HepG2 (cell line): ENCODE results near the gene GH2. TPM values are rescaled to one million over a fixed set of nuclear protein-coding genes. Genes with fewer than 3 reads are reported as not detected.

Experiments used
- ATAC-seq: fragments of 200-7000 bp; cut with Tn5 transposase; 3 replicates; pipeline ENCODE4 v1.9.1; 2020; ENCODE audit warnings: mild to moderate bottlenecking, moderate library complexity
- BruUV-seq: library from RNA; stranded (reverse); fragments of 400-500 nt; replicated peaks from 2 replicates; lab custom pipeline; 2021; lab: Mats Ljungman, UMichigan
- CTCF ChIA-PET: fragments of 300-600 bp; formaldehyde crosslinking; extraction: SDS; loops from one replicate; lab custom pipeline; 2021; ENCODE audit warnings: low total read pairs, inconsistent platforms, low intra/inter-chr PET ratio; lab: Yijun Ruan, JAX
- POLR2A ChIA-PET: fragments of 350-600 bp; sonication (Branson Sonifier 250); formaldehyde crosslinking; loops from one replicate; lab custom pipeline; 2020; ENCODE audit warnings: antibody characterized with exemption, inconsistent platforms; lab: Yijun Ruan, JAX
- DNase-seq: peaks from one replicate; pipeline ENCODE4 v3.0.0-alpha.2; 2015; ENCODE audit warnings: low spot score
- FAIRE-seq: peaks from 3 replicates; lab custom pipeline; 2011; peaks lifted over from hg19 to GRCh38; lab: Jason Lieb, UNC
- H2AFZ ChIP-seq: one replicate; pipeline ENCODE4 v1.6.1; 2011; ENCODE audit warnings: low read length, inconsistent platforms
- H3K27ac ChIP-seq: fragments of 300-600 bp; 3 replicates; pipeline ENCODE4 v1.8.0; 2011; ENCODE audit warnings: mixed run types, mild to moderate bottlenecking, mixed read lengths, low read length, inconsistent platforms; ENCODE audit not compliant: insufficient read depth; ENCODE audit errors: extremely low read length
- H3K27me3 ChIP-seq, 2 experiments: fragments of 200-600 bp in 1 of 2; 2 replicates in 1 of 2; 3 replicates in 1 of 2; pipeline versions ENCODE4 v1.6.0 to v1.8.0; 2011; ENCODE audit warnings: low read length in 2 of 2, mild to moderate bottlenecking in 2 of 2, moderate library complexity in 2 of 2, inconsistent platforms in 1 of 2; ENCODE audit not compliant: insufficient read depth in 2 of 2, control insufficient read depth in 1 of 2
- H3K36me3 ChIP-seq, 2 experiments: fragments of 200-600 bp in 1 of 2; replicated peaks in 1 of 2; 2 replicates in 1 of 2; 3 replicates in 1 of 2; pipeline versions ENCODE4 v1.5.1 to v1.8.0; 2011; ENCODE audit warnings: low read length in 2 of 2, inconsistent platforms in 1 of 2; ENCODE audit not compliant: insufficient read depth in 2 of 2, control insufficient read depth in 1 of 2
- H3K4me1 ChIP-seq: 2 replicates; pipeline ENCODE4 v1.5.1; 2012; ENCODE audit warnings: low read length, inconsistent platforms; ENCODE audit not compliant: insufficient read depth
- H3K4me2 ChIP-seq: 2 replicates; pipeline ENCODE4 v1.6.0; 2011; ENCODE audit warnings: low read depth, low read length, inconsistent platforms
- H3K4me3 ChIP-seq, 3 experiments: fragments of 200-600 bp in 1 of 3; sonication (generic), shearing (Covaris generic) in 1 of 3; replicated peaks in 1 of 3; 2 replicates each; pipeline ENCODE4 v1.5.1; 2011 to 2016; ENCODE audit warnings: low read length in 3 of 3, inconsistent platforms in 2 of 3, low read depth in 2 of 3, mild to moderate bottlenecking in 2 of 3, control low read depth in 1 of 3, mixed read lengths in 1 of 3; ENCODE audit not compliant: insufficient read depth in 1 of 3
- H3K79me2 ChIP-seq: one replicate; pipeline ENCODE4 v1.6.1; 2011; ENCODE audit warnings: low read length, inconsistent platforms; ENCODE audit not compliant: insufficient read depth
- H3K9ac ChIP-seq: 2 replicates; pipeline ENCODE4 v1.6.0; 2011; ENCODE audit warnings: mild to moderate bottlenecking, low read depth, low read length, inconsistent platforms; ENCODE audit not compliant: insufficient read depth
- H3K9me3 ChIP-seq: 2 replicates; pipeline ENCODE4 v1.5.1; 2012; ENCODE audit warnings: mild to moderate bottlenecking, low read length
- H4K20me1 ChIP-seq: 2 replicates; pipeline ENCODE4 v1.6.0; 2011; ENCODE audit warnings: inconsistent platforms, mild to moderate bottlenecking, low read length, moderate library complexity; ENCODE audit not compliant: insufficient read depth
- DBP ChIP-seq: sonication (generic); formaldehyde crosslinking; IDR thresholded peaks from 2 replicates; pipeline ENCODE4 v1.4.0; 2020; ENCODE audit warnings: missing genetic modification reagents; ENCODE audit errors: not compliant biosample characterization
- HINFP ChIP-seq: sonication (generic); formaldehyde crosslinking; IDR thresholded peaks from 2 replicates; pipeline ENCODE4 v1.4.0; 2020; ENCODE audit warnings: low read depth, mild to moderate bottlenecking, missing genetic modification reagents
- PATZ1 ChIP-seq: sonication (generic); formaldehyde crosslinking; IDR thresholded peaks from 2 replicates; pipeline ENCODE4 v1.4.0; 2020; ENCODE audit warnings: missing genetic modification reagents
- TCF7L2 ChIP-seq: IDR thresholded peaks from 2 replicates; pipeline ENCODE4 v1.6.1; 2011; ENCODE audit warnings: mild to moderate bottlenecking, low read depth, low read length, moderate library complexity
- TFDP2 ChIP-seq: sonication (generic); formaldehyde crosslinking; IDR thresholded peaks from 2 replicates; pipeline ENCODE4 v1.4.0; 2020; ENCODE audit warnings: missing genetic modification reagents
- ZNF234 ChIP-seq: sonication (generic); formaldehyde crosslinking; conservative IDR thresholded peaks from 2 replicates; pipeline ENCODE4 v1.5.1; 2020; ENCODE audit warnings: mild to moderate bottlenecking, missing genetic modification reagents
- WGBS: methylation state at CpG from one replicate; pipeline ENCODE4 v1.1.6; 2017; ENCODE audit warnings: low lambda C conversion rate; 5-methylcytosine and 5-hydroxymethylcytosine counted together
- in situ Hi-C: cut with HindIII; loops from 2 replicates; pipeline ENCODE4 v1.10.0; 2017; ENCODE audit warnings: low pct_unique_long_range_greater_than_20kb; ENCODE audit not compliant: extremely low pct_ligation_motif_present
- intact Hi-C: fragments of 100-400 bp; cut with micrococcal nuclease; formaldehyde crosslinking; loops from one replicate; pipeline ENCODE4 v1.10.0; 2022; ENCODE audit not compliant: unreplicated experiment
- polyA plus RNA-seq, 8 experiments: library from polyadenylated mRNA; depleted of rRNA in 3 of 8; stranded (reverse) in 7 of 8; unstranded in 1 of 8; fragments of >200 nt; fragmentation: Illumina TruSeq in 4 of 8; extraction: Trizol in 4 of 8; gene quantifications; 2 replicates each; pipeline versions ENCODE4 v1.2.1 to v1.2.3, GENCODE V29; 2011 to 2016; ENCODE audit warnings: low read depth in 4 of 8, missing spikeins in 1 of 8, mixed read lengths in 1 of 8; ENCODE audit not compliant: insufficient read depth in 1 of 8
- total RNA-seq, 5 experiments: library from RNA; depleted of rRNA; stranded (reverse); fragments of >200 nt; fragmentation: Illumina TruSeq; extraction: Trizol; gene quantifications; 2 replicates each; pipeline ENCODE4 v1.2.3, GENCODE V29; 2016; ENCODE audit warnings: low read depth in 1 of 5

GH2 gene
- total and polyA plus RNA-seq, 2 of the 13 experiments (the other 11 are each of a cell fraction or from before 2014, with no cell fraction given) = not detected

GRCh38 chr17:63911657-63912100, 29.9 kb upstream of the GH2 start (continued):
- peak; percentile 71; the same call in 1 of the 2 replicates for TF ChIP-seq PATZ1 (CRISPR knock-in tag)
- no peak for TF ChIP-seq ZNF234 (CRISPR knock-in tag)

GRCh38 chr17:63911041-63911635, 29.4 kb upstream of the GH2 start, which contains the start of gene CSHL1:
Gene CSHL1 (minus strand): TSS chr17:63911258. CDS start chr17:63911196, 62 bp downstream.
- no TSS peak for BruUV-seq
- CTCF ChIA-PET = interaction anchor here (1.1 to 2.2 kb wide), 4 partner anchors 35 to 115 kb away, joined by 6 to 10 read pairs (median 8); no protein-coding TSS in a partner anchor
- Histone ChIP-seq H3K27ac (no peak within 1 kb of the TSS), H3K9ac (no peak within 1 kb of the TSS), H3K4me1 (peaks cover 10% of the 10 kb centered on the region), H2AFZ (no peak within 1 kb of the TSS), H3K79me2 (no peaks in the 10 kb centered on the region), H4K20me1 (no peaks in the 10 kb centered on the region), H3K4me3 (no peak within 1 kb of the TSS), H3K27me3 (peaks cover 4 to 47% of the 10 kb centered on the region in 2 experiments; a peak in 4 of 5 replicates), H3K4me2 (peak within 1 kb of the TSS; percentile 14; the same call in 1 of the 2 replicates), H3K9me3 (no peaks in the 10 kb centered on the region), H3K36me3 (no peaks in the 10 kb centered on the region)
- in situ Hi-C loops (loop anchor here (5.0 kb wide), 1 partner anchor 36 kb away; no protein-coding TSS in a partner anchor), intact Hi-C loops (loop anchor here (10.0 kb wide), 1 partner anchor 224 kb away; the partner anchor contains the start of gene ERN1)
- TF ChIP-seq TFDP2 (CRISPR knock-in tag) = no peak
- TF ChIP-seq TCF7L2 = no peak
- TF ChIP-seq DBP = no peak
- no peak for TF ChIP-seq HINFP (CRISPR knock-in tag)
- POLR2A ChIA-PET = interaction anchor here (1.7 kb wide), 1 partner anchor 137 kb away, joined by 5 read pairs; the partner anchor contains the start of genes CCDC47 and DDX42
- ATAC-seq = no peak
- no peak for DNase-seq
- FAIRE-seq = no peak
- 40% methylated on average over 15 of the region's 15 CpGs for WGBS
